ENCODE data around the gene HMCES.

- TF ChIP-seq CTCF (IDR thresholded peaks at IDR 0.05; ENCODE audit: borderline replicate concordance, extremely low read depth, low read length, poor library complexity, severe bottlenecking) (no peak), EZH2 (IDR thresholded peaks at IDR 0.05; ENCODE audit: borderline replicate concordance, low read depth, low read length, severe bottlenecking) (no peak)
Measured at GRCh38 chr3:129231331-129232119, 47.1 kb upstream of the HMCES start.
